Hematopoietic multipotent progenitor cell treated with erythropoietin and hydrocortisone succinate and interleukin-3 and kit ligand, for 6 days (in vitro differentiated cells): ENCODE results near the gene FER.
"Not testable (repeated sequence)": the region's sequence is repeated elsewhere in the genome, so short reads cannot be mapped to it uniquely, and the experiment has no call there.

Source experiments
- DNase-seq: peaks from one replicate; pipeline ENCODE4 v3.0.0-alpha.2; 2015

The FER gene

DNA sequence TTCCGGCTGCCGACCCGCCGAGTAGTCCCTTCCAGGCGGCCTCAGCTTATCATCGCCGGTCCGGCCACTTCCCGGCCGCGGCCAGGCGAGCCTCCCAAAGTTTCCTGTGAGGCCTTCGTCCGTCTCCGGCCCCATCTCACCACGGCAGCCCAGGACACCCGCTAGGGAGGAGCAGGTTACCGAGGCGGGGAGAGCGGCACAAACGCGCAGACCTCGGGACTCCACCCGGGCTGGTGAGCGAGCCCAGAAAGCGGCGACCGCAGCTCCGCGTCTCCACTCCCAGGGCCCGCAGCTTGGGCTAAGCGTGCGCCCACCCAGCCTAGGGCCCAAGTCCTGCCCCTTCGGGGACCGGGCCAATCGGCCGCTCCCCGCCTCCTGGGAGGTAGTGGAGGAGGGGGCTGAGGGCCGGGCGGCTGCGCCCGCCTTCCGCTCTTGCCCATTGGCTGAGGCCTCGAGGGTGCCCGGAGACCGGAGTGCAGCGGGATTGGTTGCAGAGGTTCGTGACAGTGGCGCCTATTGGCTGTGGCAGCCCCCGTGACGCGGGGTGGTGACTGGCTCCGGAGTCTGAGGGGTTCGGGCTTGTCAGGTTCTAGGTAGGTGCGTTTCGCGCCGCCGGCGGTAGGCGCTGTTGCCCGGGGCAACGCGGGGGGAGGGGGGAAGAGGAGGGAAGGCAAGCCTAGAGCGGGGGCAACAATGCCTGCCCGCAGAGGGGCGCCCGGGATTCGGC, 867 bp downstream of the FER start:
- DNase-seq, result peak; percentile 98

DNA sequence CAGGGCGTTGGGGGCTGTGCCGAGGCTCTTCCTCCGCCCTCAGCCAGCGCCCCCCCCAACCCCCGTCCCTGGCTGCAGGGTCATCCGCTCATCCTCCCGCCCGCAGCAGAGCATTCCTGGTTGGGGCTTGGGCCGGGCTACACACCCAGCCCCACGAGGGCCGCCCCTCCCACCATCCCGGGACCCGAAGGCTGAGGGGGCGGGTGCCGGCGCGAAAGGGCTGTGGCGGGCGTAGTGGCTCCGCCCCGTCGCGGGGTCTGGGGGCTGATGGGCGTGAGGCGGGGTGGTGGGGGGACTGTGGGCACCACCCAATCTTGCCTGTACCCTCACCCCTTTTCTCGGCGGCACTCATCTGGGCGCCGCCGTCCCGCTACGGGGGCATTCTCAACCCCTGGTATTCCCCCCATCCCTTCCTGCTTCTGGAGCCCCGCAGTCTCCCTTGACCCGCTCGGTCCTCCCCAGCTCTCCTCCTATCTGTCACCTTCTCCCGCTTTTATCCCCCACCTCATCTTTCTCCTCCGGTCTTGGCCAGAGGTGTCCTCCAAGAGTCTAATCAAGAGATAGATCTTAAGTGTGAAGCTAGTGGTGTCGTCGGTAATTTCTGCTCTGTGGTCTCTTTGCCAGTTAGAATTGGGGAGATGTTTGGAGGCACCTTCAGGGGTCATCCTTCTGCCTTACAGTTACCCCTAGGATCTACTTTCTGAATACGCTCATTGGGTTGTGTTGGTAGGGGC, 1.6 kb downstream of the FER start:
- peak; percentile 65 for DNase-seq

DNA sequence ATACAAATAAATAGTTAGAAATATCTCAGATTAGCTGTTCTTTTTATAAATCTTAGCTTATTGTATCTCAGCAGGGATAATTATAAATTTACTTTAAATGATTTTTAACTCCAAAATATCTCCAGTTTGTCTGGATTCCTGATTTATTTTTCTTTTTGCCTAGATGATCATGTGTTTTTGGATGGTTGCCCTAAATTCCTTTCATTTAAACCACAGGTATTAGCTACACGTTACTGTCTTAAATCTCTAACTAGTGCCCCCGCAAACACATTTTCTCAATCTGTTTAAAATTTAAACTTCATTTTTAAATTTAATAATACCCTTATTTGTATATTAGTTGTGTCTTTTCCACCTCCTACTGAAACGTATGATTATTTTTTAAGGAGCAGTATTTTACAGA, 5.6 kb downstream of the FER start:
- no peak for DNase-seq

DNA sequence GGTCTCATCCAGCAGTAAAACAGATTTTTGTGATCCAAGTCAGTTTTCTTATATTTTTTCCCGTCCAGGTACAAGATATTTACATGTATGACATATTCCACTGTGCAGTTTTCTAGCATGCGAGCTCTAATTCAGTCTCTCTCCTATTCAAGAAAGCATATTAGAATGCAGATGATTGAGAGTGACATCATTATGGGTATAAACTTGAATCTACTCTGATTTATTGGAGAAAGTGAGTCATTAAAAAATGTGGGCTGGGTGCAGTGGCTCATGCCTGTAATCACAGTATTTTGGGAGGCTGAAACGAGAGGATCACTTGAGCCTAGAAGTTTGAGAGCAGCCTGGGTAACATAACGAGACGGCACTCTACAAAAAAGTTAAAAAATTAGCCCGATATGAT, 6.2 kb downstream of the FER start:
- DNase-seq, result no peak

DNA sequence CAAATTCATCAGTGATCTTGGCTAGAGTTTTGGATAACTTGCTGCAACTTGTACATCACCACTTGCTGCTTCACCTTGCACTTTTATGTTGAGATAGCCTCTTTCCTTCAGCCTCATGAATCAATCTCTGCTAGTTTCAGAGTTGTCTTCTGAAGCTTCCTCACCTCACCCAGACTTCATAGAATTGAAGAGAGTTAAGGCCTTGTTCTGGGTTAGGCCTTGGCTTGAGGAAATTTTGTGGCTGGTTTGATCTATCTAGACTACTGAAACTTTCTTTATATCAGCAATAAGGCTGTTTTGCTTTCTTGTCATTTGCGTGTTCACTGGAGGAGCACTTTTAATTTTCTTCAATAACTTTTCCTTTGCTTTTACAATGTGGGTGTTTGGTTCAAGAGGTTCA, 12.8 kb downstream of the FER start:
- no peak for DNase-seq

DNA sequence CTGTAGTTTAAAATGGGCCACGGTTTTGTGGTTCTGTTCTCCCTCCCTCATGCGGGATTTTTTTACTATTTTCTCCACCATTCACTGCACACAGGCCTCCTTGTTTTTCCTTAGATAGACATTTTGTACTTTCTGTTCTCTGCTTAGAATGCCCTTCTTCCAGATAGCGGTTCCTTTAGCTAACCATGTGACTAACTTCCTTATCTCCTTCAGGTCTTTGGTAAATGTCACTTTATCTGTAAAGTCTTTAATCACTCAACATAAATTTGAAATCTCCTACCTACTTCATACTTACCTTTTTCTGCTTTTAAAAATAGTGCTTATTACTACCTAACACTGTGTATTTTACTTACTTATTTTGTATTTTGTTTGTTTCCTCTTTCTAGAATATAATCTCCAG, 15.0 kb downstream of the FER start:
- peak; percentile 52 for DNase-seq

DNA sequence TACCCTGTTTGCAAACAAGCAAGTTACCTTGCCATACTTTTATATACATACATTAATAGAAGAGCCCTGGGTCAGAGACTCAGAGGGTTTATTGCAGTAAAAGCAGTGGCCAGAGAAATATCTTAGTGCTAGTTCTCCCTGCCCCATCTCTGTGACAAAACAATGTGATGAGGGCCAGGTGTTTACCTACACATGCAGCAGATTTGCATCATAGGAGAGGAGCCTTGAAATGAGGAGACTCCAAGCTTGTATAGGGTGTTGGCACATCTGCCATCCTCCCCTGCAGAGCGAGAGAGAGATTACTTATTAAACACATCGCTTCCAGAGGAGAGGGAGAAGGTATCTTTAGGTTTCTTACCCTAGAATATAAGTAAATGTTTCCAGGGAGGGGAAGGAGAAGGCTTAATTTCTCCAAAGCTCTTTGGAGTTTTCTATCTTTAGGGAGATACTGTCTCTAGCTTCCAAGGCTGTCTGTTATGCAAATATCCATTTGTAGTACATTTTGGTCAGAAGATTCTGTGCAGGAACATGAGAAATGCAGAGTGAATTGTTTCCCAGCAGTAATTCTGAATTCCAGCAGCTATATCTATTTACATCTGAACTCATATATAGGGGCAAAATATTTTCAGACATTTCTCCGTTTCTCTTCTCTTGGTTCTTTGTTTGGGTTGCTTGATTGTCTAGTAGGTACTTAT, 15.7 kb downstream of the FER start:
- DNase-seq, result no peak

DNA sequence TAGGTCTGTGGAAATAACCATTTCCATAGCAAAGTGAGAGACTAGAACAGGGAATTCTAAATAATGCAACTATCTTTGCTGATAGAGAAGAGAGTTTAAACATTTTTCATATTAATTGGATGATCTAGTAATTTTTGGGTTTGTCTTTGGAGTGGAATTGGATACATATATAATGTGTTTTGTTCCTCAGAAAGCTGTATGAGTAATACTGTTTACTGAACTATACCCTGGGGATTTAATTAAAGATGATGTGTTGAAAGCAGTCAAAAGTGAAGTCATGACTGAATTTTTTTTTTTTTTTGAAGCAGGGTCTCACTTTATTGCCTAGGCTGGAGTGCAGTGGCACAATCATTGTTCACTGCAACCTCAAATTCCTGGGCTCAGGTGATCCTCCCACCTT, 17.9 kb downstream of the FER start:
- no peak for DNase-seq

DNA sequence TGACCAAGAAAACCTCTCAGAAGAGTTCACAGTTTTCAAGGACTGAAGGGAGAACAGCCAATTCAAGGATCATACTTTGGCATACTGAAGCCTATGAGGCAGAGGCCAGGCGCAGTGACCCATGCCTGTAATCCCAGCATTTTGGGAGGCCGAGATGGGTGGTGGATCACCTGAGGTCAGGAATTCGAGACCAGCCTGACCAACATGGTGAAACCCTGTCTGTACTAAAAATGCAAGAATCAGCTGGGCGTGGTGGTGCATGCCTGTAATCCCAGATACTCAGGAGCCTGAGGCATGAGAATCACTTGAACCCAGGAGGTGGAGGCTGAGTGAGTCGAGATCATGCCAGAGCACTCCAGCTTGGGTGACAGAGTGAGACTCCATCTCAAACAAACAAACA, 19.2 kb downstream of the FER start:
- not testable (repeated sequence) for DNase-seq

DNA sequence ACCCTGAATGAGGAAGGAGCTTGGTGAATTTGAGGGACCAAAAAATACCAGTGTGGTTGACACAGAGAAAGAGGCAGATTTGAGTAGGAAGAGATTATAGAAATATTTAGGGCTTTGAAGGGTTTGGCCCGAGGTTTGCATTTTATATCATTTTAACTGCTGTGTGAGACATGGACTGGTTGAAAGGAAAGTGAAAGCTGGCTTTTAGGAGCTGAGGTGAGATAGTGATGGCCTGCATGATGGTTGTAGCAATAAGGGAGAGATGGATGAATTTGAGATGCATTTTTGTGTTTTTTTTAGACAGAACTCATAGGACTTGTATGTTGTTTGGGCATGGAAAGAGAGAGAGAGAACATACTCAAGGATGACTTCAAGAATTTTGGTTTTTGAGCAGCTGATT, 21.7 kb downstream of the FER start:
- no peak for DNase-seq

DNA sequence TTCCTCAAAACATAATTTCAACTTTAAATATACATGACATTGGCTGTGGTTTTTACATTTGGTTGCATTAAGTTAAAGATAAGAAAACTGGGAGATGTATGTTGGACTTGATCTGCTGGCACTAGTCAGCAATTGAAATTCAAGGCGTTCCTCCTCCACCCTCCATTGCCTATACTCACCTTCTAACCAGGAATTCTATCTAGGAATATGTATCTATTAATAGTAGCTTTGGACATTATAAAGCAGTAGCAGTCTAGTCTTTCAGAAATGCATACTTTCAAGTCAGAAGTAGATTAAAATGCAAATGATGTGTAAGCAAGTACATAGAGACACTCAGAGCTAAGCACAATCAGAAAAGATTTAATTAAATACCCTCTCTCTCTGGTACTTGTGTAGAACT, 24.9 kb downstream of the FER start:
- DNase-seq, result peak; percentile 42

DNA sequence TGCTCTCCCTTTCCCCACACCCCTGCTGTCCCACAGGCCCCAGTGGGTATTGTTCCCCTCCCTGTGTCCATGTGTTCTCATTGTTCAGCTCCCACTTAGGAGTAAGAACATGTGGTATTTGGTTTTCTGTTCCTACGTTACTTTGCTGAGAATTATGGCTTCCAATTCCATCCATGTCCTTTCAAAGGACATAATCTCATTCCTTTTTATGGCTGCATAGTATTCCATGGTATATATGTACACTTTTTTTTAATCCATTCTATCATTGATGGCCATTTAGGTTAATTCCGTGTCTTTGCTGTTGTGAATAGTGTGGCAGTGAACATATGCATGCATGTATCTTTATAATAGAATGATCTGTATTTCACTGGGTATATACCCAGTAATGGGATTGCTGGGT, 25.6 kb downstream of the FER start:
- DNase-seq, result no peak

DNA sequence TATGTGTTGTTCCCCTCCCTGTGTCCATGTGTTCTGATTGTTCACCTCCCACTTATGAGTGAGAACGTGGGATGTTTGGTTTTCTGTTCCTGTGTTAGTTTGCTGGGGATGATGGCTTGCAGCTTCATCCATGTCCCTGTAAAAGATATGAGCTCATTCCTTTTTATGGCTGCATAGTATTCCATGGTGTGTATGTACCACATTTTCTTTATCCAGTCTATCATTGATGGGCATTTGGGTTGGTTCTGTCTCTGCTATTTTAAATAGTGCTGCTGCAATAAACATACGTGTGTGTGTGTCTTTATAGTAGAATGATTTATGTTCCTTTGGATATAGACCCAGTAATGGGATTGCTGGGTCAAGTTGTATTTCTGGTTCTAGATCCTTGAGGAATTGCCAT, 26.4 kb downstream of the FER start:
- DNase-seq, result not testable (repeated sequence)

DNA sequence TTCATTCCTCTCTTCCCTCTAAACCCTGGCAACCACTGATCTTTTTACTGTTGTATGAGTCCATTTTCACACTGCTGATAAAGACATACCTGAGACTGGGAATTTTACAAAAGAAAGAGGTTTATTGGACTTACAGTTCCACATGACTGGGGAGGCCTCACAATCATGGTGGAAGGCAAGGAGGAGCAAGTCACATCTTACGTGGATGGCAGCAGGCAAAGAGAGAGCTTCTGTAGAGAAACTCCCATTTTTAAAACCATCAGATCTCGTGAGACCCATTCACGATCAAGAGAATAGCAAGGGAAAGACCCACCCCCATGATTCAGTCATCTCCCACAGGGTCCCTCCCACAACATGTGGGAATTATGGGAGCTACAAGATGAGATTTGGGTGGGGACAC, 29.9 kb downstream of the FER start:
- not testable (repeated sequence) for DNase-seq

DNA sequence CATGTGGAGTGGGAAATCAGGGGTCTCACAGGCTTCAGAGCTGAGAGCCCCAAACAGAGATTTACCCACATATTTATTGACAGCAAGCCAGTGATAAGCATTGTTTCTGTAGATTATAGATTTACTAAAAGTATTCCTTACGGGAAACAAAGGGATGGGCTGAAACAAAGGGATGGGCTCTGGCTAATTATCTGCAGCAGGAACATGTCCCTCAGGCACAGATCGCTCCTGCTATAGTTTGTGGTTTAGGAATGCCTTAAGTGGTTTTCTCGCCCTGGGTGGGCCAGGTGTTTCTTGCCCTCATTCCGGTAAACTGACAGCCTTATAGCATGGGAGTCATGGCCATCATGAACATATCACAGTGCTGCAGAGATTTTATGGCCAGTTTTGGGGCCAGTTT, 36.9 kb downstream of the FER start:
- not testable (repeated sequence) for DNase-seq

DNA sequence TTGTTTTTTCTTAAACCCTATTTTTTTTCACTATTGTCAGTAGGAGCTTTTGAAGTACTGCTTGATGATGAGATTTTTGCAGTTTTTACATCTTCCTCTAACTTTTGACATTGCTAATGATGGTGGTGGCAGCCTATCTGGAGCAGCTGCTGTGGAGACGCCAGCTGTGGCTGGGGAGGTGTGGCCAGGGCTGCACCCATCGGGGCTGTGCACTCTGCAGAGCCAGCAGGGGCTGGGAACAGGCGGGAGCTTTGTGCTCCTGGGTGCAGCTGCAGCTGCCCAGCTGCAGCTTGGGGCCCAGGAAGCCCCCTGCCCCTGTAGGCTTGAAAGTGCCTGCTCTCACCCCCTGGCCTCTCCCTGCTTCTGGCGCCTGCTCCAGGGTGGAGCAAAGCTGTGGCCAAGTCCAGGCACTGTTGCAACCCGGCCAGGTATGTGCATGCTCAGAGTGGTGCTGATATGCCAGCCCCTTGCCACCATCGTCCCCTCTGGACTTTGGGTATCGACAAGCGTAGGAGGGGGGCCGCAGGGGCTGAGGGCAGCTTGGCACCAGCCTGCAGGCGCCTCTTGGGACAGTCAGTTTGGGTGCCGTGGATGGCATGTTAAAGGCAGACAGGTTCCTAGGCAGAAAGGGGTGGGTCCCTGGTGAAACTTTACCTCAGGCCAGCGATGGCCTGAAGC, 39.2 kb downstream of the FER start:
- DNase-seq, result no peak

DNA sequence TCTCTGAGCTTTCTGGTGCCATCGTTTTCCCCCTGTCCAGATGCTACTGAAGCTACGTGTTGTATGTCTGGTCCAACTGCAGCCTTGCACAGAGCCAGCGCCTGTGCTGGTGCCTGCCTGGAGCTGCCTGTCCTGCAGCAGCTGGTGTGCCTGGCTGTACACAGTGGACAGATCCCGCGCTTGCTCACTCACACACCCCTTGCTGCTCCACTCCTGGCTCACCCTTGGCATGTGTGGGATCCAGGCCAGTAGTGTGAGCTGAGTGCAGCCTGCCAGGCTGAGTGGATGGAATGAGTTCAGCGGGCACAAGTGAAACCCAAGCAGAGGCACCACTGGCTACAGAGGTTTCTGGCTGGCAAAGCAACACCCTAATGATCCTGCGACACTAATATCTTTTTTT, 40.4 kb downstream of the FER start:
- DNase-seq, result no peak

DNA sequence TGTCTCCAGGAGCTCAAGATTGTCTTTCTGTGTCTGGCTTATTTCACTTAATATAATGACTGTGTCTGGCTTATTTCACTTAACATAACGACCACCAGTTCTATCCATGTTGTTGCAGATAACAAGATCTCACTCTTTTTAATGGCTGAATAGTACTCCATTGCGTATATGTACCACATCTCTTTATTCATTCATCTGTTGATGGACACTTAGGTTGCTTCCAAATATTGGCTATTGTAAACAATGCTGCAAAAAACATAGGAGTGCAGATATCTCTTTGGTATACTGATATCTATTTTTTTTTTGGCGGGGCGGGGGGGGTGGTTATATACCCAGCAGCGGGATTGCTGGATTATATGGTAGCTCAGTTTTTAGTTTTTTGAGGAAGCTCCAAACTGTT, 45.5 kb downstream of the FER start:
- DNase-seq, result no peak

DNA sequence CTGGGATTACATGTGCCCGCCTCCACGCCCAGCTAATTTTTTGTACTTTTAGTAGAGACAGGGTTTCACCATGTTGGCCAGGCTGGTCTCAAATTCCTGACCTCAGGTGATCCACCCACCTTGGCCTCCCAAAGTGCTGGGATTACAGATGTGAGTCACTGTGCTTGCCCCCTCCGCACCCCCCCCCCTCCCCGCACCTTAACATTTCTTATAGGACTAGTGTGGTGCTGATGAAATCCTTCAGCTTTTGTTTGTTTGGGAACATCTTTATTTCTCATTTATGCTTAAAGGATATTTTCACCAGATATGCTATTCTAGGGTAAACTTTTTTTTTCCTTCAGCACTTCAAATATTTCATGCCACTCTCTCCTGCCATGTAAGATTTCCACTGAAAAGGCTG, 46.7 kb downstream of the FER start:
- DNase-seq, result not testable (repeated sequence)

DNA sequence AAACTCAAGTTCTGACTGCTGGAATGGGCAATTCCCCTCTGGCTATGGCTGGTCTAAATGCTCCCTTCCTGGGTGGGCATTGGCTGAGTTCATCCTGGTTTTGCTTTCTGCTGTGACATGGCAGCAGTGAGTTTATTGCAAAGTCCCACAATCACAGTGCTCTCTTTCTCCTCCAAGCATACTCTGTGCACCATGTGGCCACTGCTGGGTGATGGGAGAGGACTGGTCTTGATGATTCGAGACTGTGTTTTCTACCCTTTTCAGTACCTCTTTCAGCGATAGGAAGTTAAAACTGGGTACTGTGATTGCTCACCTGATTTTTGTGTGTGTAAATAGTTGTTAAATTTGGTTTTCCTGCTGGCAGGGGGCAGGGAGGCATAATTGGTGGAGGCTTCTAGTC, 49.7 kb downstream of the FER start:
- DNase-seq, result no peak

DNA sequence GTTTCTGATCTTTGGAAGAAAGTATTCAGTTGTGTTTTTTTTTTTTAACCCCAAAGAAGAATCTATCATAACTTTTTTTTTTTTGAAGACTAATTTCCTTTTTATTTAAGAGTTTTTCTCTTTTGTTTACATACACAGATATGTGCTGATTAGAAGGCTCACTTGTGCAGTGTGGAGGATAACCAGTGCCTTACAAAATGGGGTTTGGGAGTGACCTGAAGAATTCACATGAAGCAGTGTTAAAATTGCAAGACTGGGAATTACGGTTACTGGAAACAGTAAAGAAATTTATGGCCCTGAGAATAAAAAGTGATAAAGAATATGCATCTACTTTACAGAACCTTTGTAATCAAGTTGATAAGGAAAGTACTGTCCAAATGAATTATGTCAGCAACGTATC, 50.3 kb downstream of the FER start:
- no peak for DNase-seq

DNA sequence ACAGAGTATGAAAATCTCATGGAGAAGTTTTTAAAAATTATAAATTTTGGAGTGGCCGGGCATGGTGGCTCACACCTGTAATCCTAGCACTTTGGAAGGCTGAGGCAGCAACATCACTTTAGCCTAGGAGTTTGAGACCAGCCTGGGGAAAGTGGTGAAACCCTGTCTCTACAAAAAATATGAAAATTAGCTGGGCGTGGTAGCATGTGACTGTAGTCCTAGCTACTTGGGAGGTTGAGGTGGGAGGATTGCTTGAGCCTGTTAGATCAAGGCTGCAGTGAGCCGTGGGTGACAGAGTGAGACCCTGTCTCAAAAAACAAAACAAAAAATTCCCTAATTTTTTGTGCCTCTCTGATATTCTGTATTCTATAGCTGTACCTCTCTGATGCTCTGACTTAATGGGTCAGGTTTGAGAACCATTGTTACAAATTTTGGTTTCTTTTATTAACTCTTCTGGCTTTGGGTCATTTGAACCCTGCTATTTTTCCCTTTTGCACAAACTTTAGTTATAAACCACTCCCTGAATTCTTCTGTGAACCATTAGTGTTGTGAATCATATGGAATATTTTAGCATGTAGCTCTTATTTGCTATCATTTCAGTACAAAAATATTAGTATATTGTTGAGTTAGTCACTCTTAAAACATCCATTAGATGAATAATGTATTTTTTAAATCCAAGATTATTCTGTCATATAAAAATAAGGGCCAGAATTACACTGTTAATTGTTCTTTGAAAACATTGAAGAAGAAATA, 51.0 kb downstream of the FER start:
- DNase-seq, result no peak

DNA sequence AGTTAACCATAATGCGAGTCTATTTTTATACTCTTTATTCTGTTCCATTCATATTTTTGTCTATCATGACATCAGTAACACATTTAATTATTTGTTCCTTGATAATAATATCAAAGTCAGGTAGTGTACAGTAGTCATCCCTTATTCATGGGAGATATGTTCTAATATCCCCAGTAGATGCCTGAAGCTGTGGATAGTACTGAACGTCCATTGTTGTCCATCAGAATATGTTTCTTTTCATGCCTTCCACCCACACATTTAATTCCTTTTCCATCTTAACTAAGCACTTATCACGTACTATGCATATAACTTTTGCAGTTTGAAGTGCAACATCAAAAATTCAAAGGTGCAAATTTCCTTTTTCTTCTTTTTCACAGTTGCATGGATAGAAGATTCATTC, 53.6 kb downstream of the FER start:
- no peak for DNase-seq
